Measurements from ENCODE around the gene KNSTRN. TPM values are rescaled to one million over a fixed set of nuclear protein-coding genes. Genes with fewer than 3 reads are reported as not detected.

KNSTRN gene
- total RNA-seq, 4 donors from 2014 or later = 3.3 to 7.1 (median 4.2) TPM

DNA sequence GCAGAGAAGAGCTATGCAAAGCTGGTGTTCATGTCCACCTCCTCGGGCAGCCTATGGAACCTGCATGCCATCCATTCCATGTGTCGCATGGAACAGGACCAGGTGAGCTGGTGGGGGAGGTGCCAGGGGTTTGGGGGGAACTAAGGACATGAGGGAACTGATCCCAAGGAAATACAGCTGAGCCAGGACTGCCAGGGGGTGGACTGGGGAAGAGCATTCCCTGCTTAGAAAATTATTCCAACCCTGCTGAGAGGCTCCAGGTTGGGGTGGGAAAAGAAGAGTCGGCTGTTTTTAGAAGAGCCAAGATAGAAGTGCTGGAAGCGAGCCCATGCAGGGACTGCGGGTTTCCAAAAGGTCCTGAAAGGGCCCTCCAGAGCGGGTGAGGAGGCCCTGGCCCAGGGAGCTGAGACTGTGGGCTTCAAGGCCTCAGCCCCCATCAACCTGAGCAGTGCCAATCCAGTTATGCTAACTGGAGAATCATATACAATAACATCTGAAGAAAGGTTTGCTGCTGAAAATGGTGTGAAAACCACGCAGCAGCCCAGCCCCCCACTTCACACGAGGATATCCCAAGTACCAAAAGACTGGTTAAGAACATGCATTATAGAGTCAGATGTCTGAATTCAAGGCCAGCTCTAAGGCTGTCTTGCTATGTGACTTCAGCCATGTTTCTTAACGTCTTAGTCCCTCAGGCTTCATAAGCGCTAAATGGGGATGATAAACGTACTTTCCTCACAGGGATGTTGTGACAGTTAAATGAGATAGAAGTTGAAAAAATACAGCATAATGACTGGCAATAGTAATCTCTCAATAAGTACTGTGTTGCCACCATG is 16.7 kb upstream of the KNSTRN start:
- no peak for TF ChIP-seq EP300 (IDR thresholded peaks at IDR 0.05)
- TF ChIP-seq, protein P1, sequence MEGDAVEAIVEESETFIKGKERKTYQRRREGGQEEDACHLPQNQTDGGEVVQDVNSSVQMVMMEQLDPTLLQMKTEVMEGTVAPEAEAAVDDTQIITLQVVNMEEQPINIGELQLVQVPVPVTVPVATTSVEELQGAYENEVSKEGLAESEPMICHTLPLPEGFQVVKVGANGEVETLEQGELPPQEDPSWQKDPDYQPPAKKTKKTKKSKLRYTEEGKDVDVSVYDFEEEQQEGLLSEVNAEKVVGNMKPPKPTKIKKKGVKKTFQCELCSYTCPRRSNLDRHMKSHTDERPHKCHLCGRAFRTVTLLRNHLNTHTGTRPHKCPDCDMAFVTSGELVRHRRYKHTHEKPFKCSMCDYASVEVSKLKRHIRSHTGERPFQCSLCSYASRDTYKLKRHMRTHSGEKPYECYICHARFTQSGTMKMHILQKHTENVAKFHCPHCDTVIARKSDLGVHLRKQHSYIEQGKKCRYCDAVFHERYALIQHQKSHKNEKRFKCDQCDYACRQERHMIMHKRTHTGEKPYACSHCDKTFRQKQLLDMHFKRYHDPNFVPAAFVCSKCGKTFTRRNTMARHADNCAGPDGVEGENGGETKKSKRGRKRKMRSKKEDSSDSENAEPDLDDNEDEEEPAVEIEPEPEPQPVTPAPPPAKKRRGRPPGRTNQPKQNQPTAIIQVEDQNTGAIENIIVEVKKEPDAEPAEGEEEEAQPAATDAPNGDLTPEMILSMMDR (IDR thresholded peaks at IDR 0.05) = no peak
- TF ChIP-seq POLR2A (IDR thresholded peaks at IDR 0.05) = no peak
- H3K4me1 ChIP-seq = peaks cover 0 to 14% (median 4%) of the 10 kb centered on the region in 4 donors

DNA sequence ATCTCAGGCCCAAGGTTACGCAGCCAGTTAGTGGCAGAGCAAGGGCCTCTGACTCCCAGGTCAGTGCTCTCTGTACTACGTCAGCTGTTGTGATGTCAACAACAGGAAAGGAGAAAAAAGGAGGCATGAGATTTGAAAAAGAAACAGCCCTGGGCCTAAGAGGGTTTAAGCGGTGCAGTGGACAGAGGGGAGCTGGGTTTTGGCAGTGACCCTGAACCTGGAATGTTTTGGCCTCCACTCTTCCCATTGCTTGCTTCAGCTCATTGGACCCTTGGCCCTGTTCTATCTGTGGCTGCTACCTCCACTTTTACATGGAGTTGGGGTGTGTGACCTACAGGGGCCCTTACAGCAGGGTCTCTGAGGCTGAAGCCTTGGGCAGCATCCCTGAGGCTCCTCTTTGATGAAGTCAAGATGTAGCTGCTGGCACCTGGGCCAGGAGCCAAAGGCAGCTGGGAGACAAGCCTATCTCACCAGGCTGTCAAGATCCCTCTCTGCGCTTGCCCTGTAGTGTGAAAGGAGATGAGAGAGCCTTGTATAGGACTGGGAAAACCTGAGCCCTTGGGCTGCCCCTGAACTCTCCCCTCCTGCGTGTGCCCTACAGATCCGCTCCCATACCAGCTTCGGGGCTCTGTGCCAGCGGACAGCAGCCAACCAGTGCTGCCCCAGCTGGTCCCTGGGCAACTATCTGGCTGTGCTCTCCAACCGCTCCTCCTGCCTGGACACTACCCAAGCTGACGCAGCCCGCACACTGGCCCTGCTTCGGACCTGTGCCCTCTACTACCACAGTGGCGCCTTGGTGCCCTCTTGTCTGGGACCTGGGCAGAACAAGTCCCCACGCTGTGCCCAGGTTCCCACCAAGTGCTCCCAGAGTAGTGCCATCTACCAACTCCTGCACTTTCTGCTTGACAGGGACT is 15.8 kb upstream of the KNSTRN start:
- H3K27ac ChIP-seq = no peak overlapping the region
- H3K27me3 ChIP-seq = no peaks in the 10 kb centered on the region
- no peaks in the 10 kb centered on the region for H3K9me3 ChIP-seq
- TF ChIP-seq EP300 (IDR thresholded peaks at IDR 0.05) (no peak), POLR2A (IDR thresholded peaks at IDR 0.05) (no peak)
- TF ChIP-seq, protein P1 (IDR thresholded peaks at IDR 0.05) = no peak
- no peaks in the 10 kb centered on the region for H3K36me3 ChIP-seq
- 78 to 86% methylated on average over 13 to 14 of the region's 14 CpGs for WGBS, 2 donors
- H3K4me3 ChIP-seq = no peak overlapping the region
- DNase-seq (ENCODE audit: low spot score in 2 of 2) = no peak
- peaks cover 0 to 14% (median 4%) of the 10 kb centered on the region in 4 donors for H3K4me1 ChIP-seq

More for the DNA sequence above, 16.7 kb upstream of the KNSTRN start:
- Histone ChIP-seq H3K27me3 (no peaks in the 10 kb centered on the region), H3K9me3 (no peaks in the 10 kb centered on the region), H3K27ac (no peak overlapping the region), H3K4me3 (no peak overlapping the region), H3K36me3 (no peaks in the 10 kb centered on the region)
- DNase-seq (ENCODE audit: low spot score in 2 of 2) = no peak
- WGBS, 2 donors = 80 to 85% methylated on average over 11 of the region's 11 CpGs

DNA sequence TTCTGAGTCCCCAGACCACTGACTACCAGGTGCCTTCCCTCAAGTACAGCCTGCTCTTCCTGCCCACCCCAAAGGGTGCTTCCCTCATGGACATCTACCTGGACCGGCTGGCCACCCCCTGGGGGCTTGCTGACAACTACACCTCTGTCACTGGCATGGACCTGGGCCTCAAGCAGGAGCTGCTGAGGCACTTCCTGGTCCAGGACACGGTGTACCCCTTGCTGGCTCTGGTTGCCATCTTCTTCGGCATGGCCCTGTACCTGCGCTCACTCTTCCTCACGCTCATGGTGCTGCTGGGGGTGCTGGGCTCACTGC is 15.2 kb upstream of the KNSTRN start:
- WGBS, 2 donors = 79 to 89% methylated on average over 5 of the region's 5 CpGs
- H3K27ac ChIP-seq = peak overlapping the region in 1 of 4 donors; percentile 35
- peaks cover 0 to 14% (median 4%) of the 10 kb centered on the region in 4 donors for H3K4me1 ChIP-seq
- no peak for TF ChIP-seq EP300 (IDR thresholded peaks at IDR 0.05)
- TF ChIP-seq, protein P1 (IDR thresholded peaks at IDR 0.05) = no peak
- TF ChIP-seq POLR2A (IDR thresholded peaks at IDR 0.05) = no peak
- DNase-seq (ENCODE audit: low spot score in 2 of 2) = no peak
- no peaks in the 10 kb centered on the region for H3K9me3 ChIP-seq
- peak overlapping the region in 1 of 4 donors; percentile 41 for H3K4me3 ChIP-seq
- no peaks in the 10 kb centered on the region for H3K36me3 ChIP-seq
- no peaks in the 10 kb centered on the region for H3K27me3 ChIP-seq

DNA sequence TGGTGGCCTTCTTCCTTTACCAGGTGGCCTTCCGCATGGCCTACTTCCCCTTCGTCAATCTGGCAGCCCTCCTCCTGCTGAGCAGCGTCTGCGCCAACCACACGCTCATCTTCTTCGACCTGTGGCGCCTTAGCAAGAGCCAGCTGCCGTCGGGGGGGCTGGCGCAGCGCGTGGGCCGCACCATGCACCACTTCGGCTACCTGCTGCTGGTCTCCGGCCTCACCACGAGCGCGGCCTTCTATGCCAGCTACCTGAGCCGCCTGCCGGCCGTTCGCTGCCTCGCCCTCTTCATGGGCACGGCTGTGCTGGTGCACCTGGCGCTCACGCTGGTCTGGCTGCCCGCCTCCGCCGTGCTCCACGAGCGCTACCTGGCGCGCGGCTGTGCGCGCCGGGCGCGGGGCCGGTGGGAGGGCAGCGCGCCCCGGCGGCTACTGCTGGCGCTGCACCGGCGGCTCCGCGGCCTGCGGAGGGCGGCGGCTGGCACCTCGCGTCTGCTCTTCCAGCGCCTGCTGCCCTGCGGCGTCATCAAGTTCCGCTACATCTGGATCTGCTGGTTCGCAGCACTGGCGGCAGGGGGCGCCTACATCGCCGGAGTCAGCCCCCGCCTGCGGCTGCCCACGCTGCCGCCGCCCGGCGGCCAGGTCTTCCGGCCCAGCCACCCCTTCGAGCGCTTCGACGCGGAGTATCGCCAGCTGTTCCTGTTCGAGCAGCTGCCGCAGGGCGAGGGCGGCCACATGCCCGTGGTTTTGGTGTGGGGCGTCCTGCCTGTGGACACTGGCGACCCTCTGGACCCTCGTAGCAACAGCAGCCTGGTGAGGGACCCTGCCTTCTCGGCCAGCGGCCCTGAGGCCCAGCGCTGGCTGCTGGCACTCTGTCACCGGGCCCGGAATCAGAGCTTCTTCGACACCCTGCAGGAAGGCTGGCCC is 14.6 kb upstream of the KNSTRN start:
- WGBS, 2 donors = 24 to 50% methylated on average over 17 to 49 of the region's 91 CpGs
- peak overlapping the region in 3 of 4 donors; percentile 20 to 51 (median 41) for H3K4me3 ChIP-seq
- DNase-seq (ENCODE audit: low spot score in 2 of 2) = peak; percentile 52 to 64
- no peak for TF ChIP-seq POLR2A (IDR thresholded peaks at IDR 0.05)
- peak in 1 of 2 donors; percentile 51 for TF ChIP-seq EP300 (IDR thresholded peaks at IDR 0.05)
- TF ChIP-seq, protein P1 (IDR thresholded peaks at IDR 0.05) = peak; percentile 80 to 98 (median 95)
- H3K4me1 ChIP-seq = peaks cover 0 to 14% (median 4%) of the 10 kb centered on the region in 4 donors
- H3K27me3 ChIP-seq = no peaks in the 10 kb centered on the region
- no peaks in the 10 kb centered on the region for H3K36me3 ChIP-seq
- no peaks in the 10 kb centered on the region for H3K9me3 ChIP-seq
- peak overlapping the region in 2 of 4 donors; percentile 35 to 64 for H3K27ac ChIP-seq
